GM12801 (cell line): ENCODE results near the gene ZFR.

ENCODE experiments used
- CTCF ChIP-seq: IDR thresholded peaks from one replicate; pipeline ENCODE4 v1.5.1; 2011; ENCODE audit warnings: control low read depth; ENCODE audit not compliant: insufficient read length; ENCODE audit errors: extremely low read depth

Gene ZFR

DNA sequence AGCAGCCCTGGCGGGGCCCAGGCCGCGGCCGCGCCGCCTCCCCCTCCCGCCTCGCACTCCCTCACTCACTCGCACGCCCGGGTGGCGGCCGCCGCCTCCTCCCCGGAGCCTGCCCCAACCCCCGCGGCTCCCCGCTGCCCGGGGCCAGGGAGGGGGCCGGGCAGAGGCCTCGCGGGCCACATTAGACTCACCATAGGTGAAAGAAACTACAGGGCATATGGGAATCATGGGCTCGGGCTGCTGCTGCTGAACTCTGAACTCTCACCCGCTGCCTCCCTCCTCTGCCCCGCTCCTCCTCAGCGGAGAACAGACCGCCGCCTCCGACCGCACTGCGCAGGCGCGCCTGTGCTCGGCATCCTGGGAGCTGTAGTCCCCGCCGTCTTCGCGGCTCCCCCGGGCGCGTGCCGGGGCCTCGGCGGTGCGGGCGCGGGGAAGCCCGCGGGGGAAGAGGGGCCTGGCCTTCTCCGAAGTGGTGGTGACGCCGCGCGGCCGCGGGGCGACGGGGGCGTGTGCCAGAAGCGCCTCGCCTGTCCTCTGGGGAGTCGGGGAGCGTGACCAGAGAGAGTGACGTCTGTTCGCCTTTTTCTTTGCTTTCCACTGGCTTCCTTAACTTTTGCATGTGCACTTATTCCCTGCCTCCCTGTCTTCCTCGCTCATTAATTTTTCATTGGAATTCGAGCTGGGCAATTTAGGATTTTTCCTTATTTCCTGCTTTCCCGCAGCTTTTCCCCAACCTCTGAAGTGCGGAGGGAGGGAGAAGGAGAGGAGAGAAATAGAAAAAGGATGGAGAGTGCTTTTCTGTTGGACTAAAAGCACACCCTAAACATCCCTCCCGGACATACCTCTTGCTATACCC, at the start of gene ZFR:
Gene ZFR, minus strand, starts transcription at position 310 of the 856 bp plus-strand sequence. Its CDS starts 82 bp downstream, at position 228.
- no peak for TF ChIP-seq CTCF

- no peak for TF ChIP-seq CTCF
Observed at GRCh38 chr5:32490972-32491557, 46.5 kb upstream of the ZFR start.

GRCh38 chr5:32489791-32490562, 45.4 kb upstream of the ZFR start:
- TF ChIP-seq CTCF = no peak

DNA sequence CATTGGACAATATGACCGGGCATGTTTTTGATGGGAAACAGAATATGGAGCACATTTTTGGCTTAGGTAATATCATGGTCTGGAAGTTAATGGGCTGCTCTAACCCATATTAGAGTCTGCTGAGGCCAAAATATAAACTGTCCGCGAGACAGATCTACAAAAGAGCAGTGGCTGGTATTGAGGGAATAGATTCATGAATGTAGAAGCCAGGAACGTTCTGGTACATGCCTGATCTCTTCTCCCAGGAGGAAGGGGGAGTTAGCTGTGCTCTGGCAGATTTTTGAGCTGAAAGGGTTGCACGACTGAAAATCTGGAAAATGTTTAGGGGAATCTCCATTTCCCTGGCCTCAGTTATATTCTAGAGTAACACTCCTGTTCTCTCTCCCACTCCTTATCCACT, 42.9 kb upstream of the ZFR start:
- TF ChIP-seq CTCF = no peak

DNA sequence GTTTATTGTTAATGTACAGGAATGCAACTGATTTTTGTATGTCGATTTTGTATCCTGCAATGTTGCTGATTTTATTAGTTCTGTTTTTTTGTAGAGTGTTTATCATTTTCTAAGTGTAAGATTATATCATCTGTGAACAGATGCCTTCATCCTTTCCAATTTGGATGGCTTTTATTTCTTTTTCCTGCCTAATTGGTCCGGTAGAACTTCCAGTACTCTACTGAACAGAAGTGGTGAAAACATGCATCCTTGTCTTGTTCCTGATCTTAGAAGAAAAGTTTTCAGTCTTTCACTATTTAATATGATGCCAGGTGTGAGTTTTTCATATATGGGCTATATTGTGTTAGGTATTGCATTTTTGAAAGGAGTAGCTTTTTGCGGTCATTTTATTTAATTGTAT, 42.5 kb upstream of the ZFR start:
- no peak for TF ChIP-seq CTCF

DNA sequence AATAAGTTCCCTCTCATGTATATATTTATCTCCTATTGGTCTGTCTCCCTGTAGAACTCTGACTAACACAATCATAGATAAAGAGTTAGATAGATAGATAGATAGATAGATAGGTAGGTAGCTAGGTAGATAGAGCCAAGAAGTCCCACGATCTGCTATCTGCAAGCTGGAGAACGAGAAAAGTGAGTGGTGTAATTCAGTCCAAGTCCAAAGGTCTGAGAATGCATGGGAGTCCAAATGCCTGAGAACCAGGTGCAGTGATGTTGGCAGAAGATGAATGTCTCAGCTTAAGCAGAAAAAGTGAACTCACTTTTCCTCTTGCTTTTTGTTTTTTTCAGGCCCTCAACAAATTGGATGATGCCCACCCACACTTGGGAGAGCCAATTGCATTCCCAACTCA, 37.7 kb upstream of the ZFR start:
- TF ChIP-seq CTCF = no peak

DNA sequence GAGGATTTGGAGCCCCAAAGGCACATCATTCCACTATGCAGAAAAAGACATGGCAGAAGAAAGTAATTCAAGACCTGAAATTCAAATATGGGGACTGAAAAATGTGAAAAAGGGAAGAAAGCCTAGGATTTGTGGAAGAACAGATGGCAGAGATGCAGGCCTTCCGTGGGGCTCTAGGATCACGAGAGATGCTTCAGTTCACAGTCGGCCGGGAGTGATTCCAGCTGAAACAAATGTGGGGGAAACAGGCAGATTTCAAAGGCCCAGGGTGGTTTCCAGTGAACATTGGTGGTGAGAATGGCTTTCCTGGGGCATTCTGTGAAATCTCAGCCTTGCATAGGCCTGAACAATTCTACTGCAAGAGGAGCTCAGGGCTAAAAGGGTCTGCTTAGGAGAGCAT, 34.6 kb upstream of the ZFR start:
- TF ChIP-seq CTCF = no peak
